A549 (cell line): ENCODE measurements around the gene LHX2. TPM values are rescaled to one million over a fixed set of nuclear protein-coding genes. Genes with fewer than 3 reads are reported as not detected.

ENCODE experiments used
- ATAC-seq, 2 experiments: fragments of 200-7000 bp in 1 of 2; fragments of >200 bp in 1 of 2; cut with Nextera tagmentation in 1 of 2; cut with Tn5 transposase in 1 of 2; 3 replicates each; pipeline versions ENCODE4 v1.8.0 to v1.9.1; 2018 to 2020; ENCODE audit warnings: mild to moderate bottlenecking in 1 of 2, moderate library complexity in 1 of 2
- CTCF ChIA-PET: fragments of 300-600 bp; sonication (Branson Sonifier 250); formaldehyde crosslinking; extraction: SDS; loops from one replicate; lab custom pipeline; 2021; ENCODE audit warnings: antibody characterized with exemption, inconsistent platforms; lab: Yijun Ruan, JAX
- POLR2A ChIA-PET: fragments of 350-600 bp; formaldehyde crosslinking; extraction: SDS; loops from one replicate; lab custom pipeline; 2021; ENCODE audit warnings: antibody characterized with exemption, inconsistent platforms; lab: Yijun Ruan, JAX
- DNase-seq, 2 experiments: peaks; one replicate each; pipeline versions ENCODE4 v3.0.0 to v3.0.0-alpha.2; 2011 to 2016; ENCODE audit warnings: low read depth in 1 of 2, low spot score in 1 of 2
- FAIRE-seq: peaks from 2 replicates; lab custom pipeline; 2011; peaks lifted over from hg19 to GRCh38; lab: Jason Lieb, UNC
- H3K27ac ChIP-seq, 2 experiments: fragments of >200 bp; sonication (Bioruptor Twin); formaldehyde crosslinking; 3 replicates each; pipeline ENCODE4 v1.5.1; 2016 to 2017
- H3K4me1 ChIP-seq: fragments of >200 bp; sonication (Bioruptor Twin); formaldehyde crosslinking; 3 replicates; pipeline ENCODE4 v1.6.1; 2016
- H3K4me2 ChIP-seq: fragments of >200 bp; sonication (Bioruptor Twin); formaldehyde crosslinking; 3 replicates; pipeline ENCODE4 v1.6.1; 2016
- H3K4me3 ChIP-seq: fragments of >200 bp; sonication (Bioruptor Twin); formaldehyde crosslinking; 3 replicates; pipeline ENCODE4 v1.5.1; 2016
- H3K9me3 ChIP-seq: fragments of >200 bp; sonication (Bioruptor Twin); formaldehyde crosslinking; 3 replicates; pipeline ENCODE4 v1.6.1; 2016
- BHLHE40 ChIP-seq: IDR thresholded peaks from 2 replicates; pipeline ENCODE4 v1.6.1; 2012; ENCODE audit warnings: low read depth, low read length, inconsistent platforms
- CBX2 ChIP-seq: fragments of 200-600 bp; sonication (generic); IDR thresholded peaks from 2 replicates; pipeline ENCODE4 v1.6.1; 2016; ENCODE audit warnings: low read depth, mild to moderate bottlenecking, borderline replicate concordance
- CBX8 ChIP-seq: fragments of 200-600 bp; sonication (generic); IDR thresholded peaks from 2 replicates; pipeline ENCODE4 v1.6.1; 2016
- CEBPB ChIP-seq, 2 experiments: fragments of >200 bp in 1 of 2; sonication (Bioruptor Twin) in 1 of 2; formaldehyde crosslinking in 1 of 2; IDR thresholded peaks; 2 replicates each; pipeline ENCODE4 v1.6.1; 2012 to 2016
- CHD2 ChIP-seq: fragments of 150-350 bp; IDR thresholded peaks from 2 replicates; pipeline ENCODE4 v1.6.1; 2014; ENCODE audit warnings: low read length; ENCODE audit not compliant: partially characterized antibody
- EP300 ChIP-seq, 2 experiments: fragments of >200 bp; sonication (Bioruptor Twin); formaldehyde crosslinking; IDR thresholded peaks; 2 replicates in 1 of 2; 3 replicates in 1 of 2; pipeline ENCODE4 v1.6.1; 2016 to 2017
- ESRRA ChIP-seq: fragments of 150-350 bp; IDR thresholded peaks from 2 replicates; pipeline ENCODE4 v1.6.1; 2014; ENCODE audit warnings: mild to moderate bottlenecking, low read length, borderline replicate concordance
- FOSB ChIP-seq: fragments of 250-450 bp; sonication (Bioruptor Pico); IDR thresholded peaks from 2 replicates; pipeline ENCODE4 v1.5.0; 2020; ENCODE audit warnings: mild to moderate bottlenecking, moderate library complexity
- GATA3 ChIP-seq: IDR thresholded peaks from 2 replicates; pipeline ENCODE4 v1.6.1; 2012; ENCODE audit warnings: borderline replicate concordance
- HOXB13 ChIP-seq: fragments of 250-450 bp; sonication (Bioruptor Pico); IDR thresholded peaks from 2 replicates; pipeline ENCODE4 v1.5.0; 2020; ENCODE audit warnings: low read depth, mild to moderate bottlenecking, moderate library complexity
- JUN ChIP-seq, 2 experiments: fragments of >200 bp; sonication (Bioruptor Twin); formaldehyde crosslinking; IDR thresholded peaks; 2 replicates in 1 of 2; 3 replicates in 1 of 2; pipeline ENCODE4 v1.6.1; 2016 to 2017
- KDM1A ChIP-seq: fragments of 200-600 bp; sonication (generic); IDR thresholded peaks from 2 replicates; pipeline ENCODE4 v1.6.1; 2016; ENCODE audit warnings: low read depth, mild to moderate bottlenecking
- MAFK ChIP-seq: fragments of 450-650 bp; IDR thresholded peaks from 2 replicates; pipeline ENCODE4 v1.6.1; 2014; ENCODE audit not compliant: partially characterized antibody
- MYC ChIP-seq: IDR thresholded peaks from 2 replicates; pipeline ENCODE4 v1.6.1; 2012; ENCODE audit warnings: mild to moderate bottlenecking, inconsistent platforms, low read length, improper control_type of control experiment, borderline replicate concordance
- NPAS2 ChIP-seq: fragments of 250-450 bp; sonication (Bioruptor Pico); IDR thresholded peaks from 2 replicates; pipeline ENCODE4 v1.8.0; 2022; ENCODE audit warnings: mild to moderate bottlenecking, moderate library complexity, borderline replicate concordance
- POLR2A ChIP-seq: IDR thresholded peaks from 2 replicates; pipeline ENCODE4 v1.6.1; 2012; ENCODE audit warnings: mild to moderate bottlenecking, low read length
- POLR2AphosphoS2 ChIP-seq: conservative IDR thresholded peaks from 2 replicates; pipeline ENCODE4 v1.6.1; 2012; ENCODE audit warnings: low read length, improper control_type of control experiment, inconsistent platforms
- RFX5 ChIP-seq: fragments of 450-650 bp; IDR thresholded peaks from 2 replicates; pipeline ENCODE4 v1.7.1; 2014; ENCODE audit warnings: antibody characterized with exemption, mild to moderate bottlenecking, moderate library complexity
- SREBF2 ChIP-seq: fragments of 450-650 bp; IDR thresholded peaks from 2 replicates; pipeline ENCODE4 v1.6.1; 2014; ENCODE audit warnings: mild to moderate bottlenecking, moderate library complexity
- TFCP2L1 ChIP-seq: fragments of 250-450 bp; sonication (Bioruptor Pico); IDR thresholded peaks from 2 replicates; pipeline ENCODE4 v1.5.0; 2021; ENCODE audit warnings: mild to moderate bottlenecking
- ZC3H11A ChIP-seq: fragments of 450-650 bp; IDR thresholded peaks from 2 replicates; pipeline ENCODE4 v1.6.1; 2014; ENCODE audit warnings: antibody characterized with exemption, mild to moderate bottlenecking
- ZFP36 ChIP-seq: fragments of 450-650 bp; IDR thresholded peaks from 2 replicates; pipeline ENCODE4 v1.6.1; 2014; ENCODE audit warnings: borderline replicate concordance; ENCODE audit not compliant: partially characterized antibody
- WGBS: methylation state at CpG from one replicate; pipeline ENCODE4 v1.1.6; 2017; ENCODE audit errors: missing lambda C conversion rate; 5-methylcytosine and 5-hydroxymethylcytosine counted together
- polyA plus RNA-seq, 4 experiments: library from polyadenylated mRNA; depleted of rRNA in 3 of 4; stranded (reverse); fragments of >200 nt; fragmentation: RNase III in 1 of 4; extraction: RNeasy Plus Mini Kit Qiagen cat#74134 plus additional on column Dnase treatment in 1 of 4; gene quantifications; 2 replicates in 3 of 4; 3 replicates in 1 of 4; pipeline ENCODE4 v1.2.3, GENCODE V29; 2011 to 2017
- TF ChIP-seq, protein P1 (sequence below): fragments of 200-600 bp; sonication (generic); IDR thresholded peaks from 2 replicates; pipeline ENCODE4 v1.6.1; 2016; ENCODE audit warnings: antibody characterized with exemption, mild to moderate bottlenecking, moderate library complexity
- TF ChIP-seq, protein P2 (sequence below): fragments of 150-350 bp; IDR thresholded peaks from 2 replicates; pipeline ENCODE4 v1.6.1; 2014; ENCODE audit warnings: low read depth, mild to moderate bottlenecking, low read length
- TF ChIP-seq, protein P3 (sequence below): fragments of >200 bp; sonication (Bioruptor Twin); formaldehyde crosslinking; IDR thresholded peaks from 3 replicates; pipeline ENCODE4 v1.5.1; 2016
- TF ChIP-seq, protein P4 (sequence below): IDR thresholded peaks from 2 replicates; pipeline ENCODE4 v1.6.1; 2012
- TF ChIP-seq, protein P5 (sequence below): IDR thresholded peaks from 2 replicates; pipeline ENCODE4 v1.6.1; 2012
- TF ChIP-seq, protein P6 (sequence below): fragments of >200 bp; sonication (Bioruptor Twin); formaldehyde crosslinking; IDR thresholded peaks from 3 replicates; pipeline ENCODE4 v1.6.1; 2016

Gene LHX2
- polyA plus RNA-seq, 2 of the 4 experiments (the other 2 are of a cell fraction): 2.4 to 4.4 TPM

DNA sequence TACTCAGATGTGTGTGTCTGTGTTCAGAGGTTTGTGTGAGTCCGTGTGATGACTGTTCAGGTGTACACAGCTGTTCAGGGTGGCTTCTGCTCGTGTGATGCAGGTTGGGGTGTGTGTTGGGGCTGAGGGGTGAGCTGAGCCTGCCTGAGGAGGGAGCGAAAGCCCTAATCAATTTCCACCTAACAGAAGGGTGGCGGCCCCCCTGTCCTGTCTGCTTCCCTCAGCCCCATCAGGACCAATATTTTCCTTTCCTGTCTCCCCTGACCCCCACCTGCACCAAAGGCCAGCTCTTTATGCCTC is 30.2 kb downstream of the LHX2 start:
- CTCF ChIA-PET: interaction anchor here (0.7 to 6.6 kb wide), 34 partner anchors 11 to 639 kb away, joined by 3 to 160 read pairs (median 5); partner anchors contain the start of gene LHX2
- no peak for FAIRE-seq
- H3K27ac ChIP-seq: peak overlapping the region in 1 of 2 experiments; percentile 85; a peak in 3 of 6 replicates

DNA sequence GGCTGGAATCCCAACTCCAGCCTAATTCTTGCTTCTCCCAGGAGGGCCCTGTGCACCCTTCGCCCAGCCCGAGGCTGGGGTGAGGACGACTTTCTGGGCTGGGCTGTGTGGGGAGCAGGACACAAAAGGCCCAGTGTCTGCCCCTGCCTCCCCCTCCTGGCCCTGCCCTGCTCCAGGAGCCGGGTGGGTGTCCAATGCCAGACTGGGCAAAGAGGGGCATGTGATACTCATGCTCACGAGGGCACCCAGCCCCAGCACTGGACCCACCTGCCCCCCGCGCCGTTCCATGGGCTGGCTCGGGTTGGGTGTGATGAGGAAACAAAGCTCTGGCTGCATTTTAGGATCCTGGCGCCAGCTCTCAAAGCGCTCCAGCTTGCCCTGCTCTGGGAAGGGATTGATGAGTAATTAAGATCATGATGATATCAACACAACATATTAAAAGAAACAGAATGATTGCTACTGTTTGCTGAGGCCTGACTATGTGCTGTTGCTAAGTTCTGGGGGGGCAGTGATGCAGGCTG is 30.7 kb downstream of the LHX2 start:
- POLR2A ChIA-PET: no interaction called here
- DNase-seq: no peak
- no peak for TF ChIP-seq NPAS2 (CRISPR knock-in tag)
- TF ChIP-seq, protein P1, sequence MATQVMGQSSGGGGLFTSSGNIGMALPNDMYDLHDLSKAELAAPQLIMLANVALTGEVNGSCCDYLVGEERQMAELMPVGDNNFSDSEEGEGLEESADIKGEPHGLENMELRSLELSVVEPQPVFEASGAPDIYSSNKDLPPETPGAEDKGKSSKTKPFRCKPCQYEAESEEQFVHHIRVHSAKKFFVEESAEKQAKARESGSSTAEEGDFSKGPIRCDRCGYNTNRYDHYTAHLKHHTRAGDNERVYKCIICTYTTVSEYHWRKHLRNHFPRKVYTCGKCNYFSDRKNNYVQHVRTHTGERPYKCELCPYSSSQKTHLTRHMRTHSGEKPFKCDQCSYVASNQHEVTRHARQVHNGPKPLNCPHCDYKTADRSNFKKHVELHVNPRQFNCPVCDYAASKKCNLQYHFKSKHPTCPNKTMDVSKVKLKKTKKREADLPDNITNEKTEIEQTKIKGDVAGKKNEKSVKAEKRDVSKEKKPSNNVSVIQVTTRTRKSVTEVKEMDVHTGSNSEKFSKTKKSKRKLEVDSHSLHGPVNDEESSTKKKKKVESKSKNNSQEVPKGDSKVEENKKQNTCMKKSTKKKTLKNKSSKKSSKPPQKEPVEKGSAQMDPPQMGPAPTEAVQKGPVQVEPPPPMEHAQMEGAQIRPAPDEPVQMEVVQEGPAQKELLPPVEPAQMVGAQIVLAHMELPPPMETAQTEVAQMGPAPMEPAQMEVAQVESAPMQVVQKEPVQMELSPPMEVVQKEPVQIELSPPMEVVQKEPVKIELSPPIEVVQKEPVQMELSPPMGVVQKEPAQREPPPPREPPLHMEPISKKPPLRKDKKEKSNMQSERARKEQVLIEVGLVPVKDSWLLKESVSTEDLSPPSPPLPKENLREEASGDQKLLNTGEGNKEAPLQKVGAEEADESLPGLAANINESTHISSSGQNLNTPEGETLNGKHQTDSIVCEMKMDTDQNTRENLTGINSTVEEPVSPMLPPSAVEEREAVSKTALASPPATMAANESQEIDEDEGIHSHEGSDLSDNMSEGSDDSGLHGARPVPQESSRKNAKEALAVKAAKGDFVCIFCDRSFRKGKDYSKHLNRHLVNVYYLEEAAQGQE: no peak
- no peak for TF ChIP-seq FOSB
- TF ChIP-seq EP300 (IDR thresholded peaks at IDR 0.05): no peak
- TF ChIP-seq RFX5: no peak
- TF ChIP-seq TFCP2L1 (CRISPR knock-in tag): no peak
- no peak for TF ChIP-seq CEBPB (IDR thresholded peaks at IDR 0.05)
- no peak for TF ChIP-seq ZFP36
- TF ChIP-seq, protein P2, sequence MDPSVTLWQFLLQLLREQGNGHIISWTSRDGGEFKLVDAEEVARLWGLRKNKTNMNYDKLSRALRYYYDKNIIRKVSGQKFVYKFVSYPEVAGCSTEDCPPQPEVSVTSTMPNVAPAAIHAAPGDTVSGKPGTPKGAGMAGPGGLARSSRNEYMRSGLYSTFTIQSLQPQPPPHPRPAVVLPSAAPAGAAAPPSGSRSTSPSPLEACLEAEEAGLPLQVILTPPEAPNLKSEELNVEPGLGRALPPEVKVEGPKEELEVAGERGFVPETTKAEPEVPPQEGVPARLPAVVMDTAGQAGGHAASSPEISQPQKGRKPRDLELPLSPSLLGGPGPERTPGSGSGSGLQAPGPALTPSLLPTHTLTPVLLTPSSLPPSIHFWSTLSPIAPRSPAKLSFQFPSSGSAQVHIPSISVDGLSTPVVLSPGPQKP: no peak
- no peak for TF ChIP-seq HOXB13
- TF ChIP-seq ESRRA: no peak
- TF ChIP-seq, protein P3, sequence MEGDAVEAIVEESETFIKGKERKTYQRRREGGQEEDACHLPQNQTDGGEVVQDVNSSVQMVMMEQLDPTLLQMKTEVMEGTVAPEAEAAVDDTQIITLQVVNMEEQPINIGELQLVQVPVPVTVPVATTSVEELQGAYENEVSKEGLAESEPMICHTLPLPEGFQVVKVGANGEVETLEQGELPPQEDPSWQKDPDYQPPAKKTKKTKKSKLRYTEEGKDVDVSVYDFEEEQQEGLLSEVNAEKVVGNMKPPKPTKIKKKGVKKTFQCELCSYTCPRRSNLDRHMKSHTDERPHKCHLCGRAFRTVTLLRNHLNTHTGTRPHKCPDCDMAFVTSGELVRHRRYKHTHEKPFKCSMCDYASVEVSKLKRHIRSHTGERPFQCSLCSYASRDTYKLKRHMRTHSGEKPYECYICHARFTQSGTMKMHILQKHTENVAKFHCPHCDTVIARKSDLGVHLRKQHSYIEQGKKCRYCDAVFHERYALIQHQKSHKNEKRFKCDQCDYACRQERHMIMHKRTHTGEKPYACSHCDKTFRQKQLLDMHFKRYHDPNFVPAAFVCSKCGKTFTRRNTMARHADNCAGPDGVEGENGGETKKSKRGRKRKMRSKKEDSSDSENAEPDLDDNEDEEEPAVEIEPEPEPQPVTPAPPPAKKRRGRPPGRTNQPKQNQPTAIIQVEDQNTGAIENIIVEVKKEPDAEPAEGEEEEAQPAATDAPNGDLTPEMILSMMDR: no peak
- TF ChIP-seq ZC3H11A: no peak
- TF ChIP-seq MAFK: no peak
- TF ChIP-seq SREBF2: no peak
- no peak for TF ChIP-seq CBX8
- TF ChIP-seq, protein P4, sequence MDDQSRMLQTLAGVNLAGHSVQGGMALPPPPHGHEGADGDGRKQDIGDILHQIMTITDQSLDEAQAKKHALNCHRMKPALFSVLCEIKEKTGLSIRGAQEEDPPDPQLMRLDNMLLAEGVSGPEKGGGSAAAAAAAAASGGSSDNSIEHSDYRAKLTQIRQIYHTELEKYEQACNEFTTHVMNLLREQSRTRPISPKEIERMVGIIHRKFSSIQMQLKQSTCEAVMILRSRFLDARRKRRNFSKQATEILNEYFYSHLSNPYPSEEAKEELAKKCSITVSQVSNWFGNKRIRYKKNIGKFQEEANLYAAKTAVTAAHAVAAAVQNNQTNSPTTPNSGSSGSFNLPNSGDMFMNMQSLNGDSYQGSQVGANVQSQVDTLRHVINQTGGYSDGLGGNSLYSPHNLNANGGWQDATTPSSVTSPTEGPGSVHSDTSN: no peak
- TF ChIP-seq, all 56 proteins: peak for 0
- H3K9me3 ChIP-seq: no peaks in the 10 kb centered on the region
- no peak overlapping the region for H3K4me3 ChIP-seq
- FAIRE-seq: no peak
- H3K4me1 ChIP-seq: peaks cover 11% of the 10 kb centered on the region; the same call in 2 of the 3 replicates
- CTCF ChIA-PET: interaction anchor here (1.2 to 6.6 kb wide), 6 partner anchors 12 to 497 kb away, joined by 3 to 160 read pairs (median 9); no protein-coding TSS in a partner anchor
- no peak overlapping the region; a peak in 1 of 6 replicates for H3K27ac ChIP-seq
- no peak overlapping the region for H3K4me2 ChIP-seq
- 80% methylated on average over 11 of the region's 11 CpGs for WGBS
- no peak for ATAC-seq

More for the DNA sequence above, 30.2 kb downstream of the LHX2 start:
- no peak for TF ChIP-seq CBX2
- TF ChIP-seq, protein P4: no peak
- no peak for TF ChIP-seq ZFP36
- no peak for TF ChIP-seq POLR2AphosphoS2
- no peak for TF ChIP-seq EP300 (IDR thresholded peaks at IDR 0.05)
- TF ChIP-seq POLR2A: no peak
- TF ChIP-seq BHLHE40: no peak
- TF ChIP-seq, protein P5, sequence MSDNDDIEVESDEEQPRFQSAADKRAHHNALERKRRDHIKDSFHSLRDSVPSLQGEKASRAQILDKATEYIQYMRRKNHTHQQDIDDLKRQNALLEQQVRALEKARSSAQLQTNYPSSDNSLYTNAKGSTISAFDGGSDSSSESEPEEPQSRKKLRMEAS: no peak
- no peak for TF ChIP-seq MYC
- no peak for TF ChIP-seq CHD2
- no peak for TF ChIP-seq ESRRA
- no peak for TF ChIP-seq JUN (IDR thresholded peaks at IDR 0.05)
- TF ChIP-seq GATA3: no peak
- TF ChIP-seq, protein P6, sequence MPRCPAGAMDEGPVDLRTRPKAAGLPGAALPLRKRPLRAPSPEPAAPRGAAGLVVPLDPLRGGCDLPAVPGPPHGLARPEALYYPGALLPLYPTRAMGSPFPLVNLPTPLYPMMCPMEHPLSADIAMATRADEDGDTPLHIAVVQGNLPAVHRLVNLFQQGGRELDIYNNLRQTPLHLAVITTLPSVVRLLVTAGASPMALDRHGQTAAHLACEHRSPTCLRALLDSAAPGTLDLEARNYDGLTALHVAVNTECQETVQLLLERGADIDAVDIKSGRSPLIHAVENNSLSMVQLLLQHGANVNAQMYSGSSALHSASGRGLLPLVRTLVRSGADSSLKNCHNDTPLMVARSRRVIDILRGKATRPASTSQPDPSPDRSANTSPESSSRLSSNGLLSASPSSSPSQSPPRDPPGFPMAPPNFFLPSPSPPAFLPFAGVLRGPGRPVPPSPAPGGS: no peak
- no peak for TF ChIP-seq SREBF2
- TF ChIP-seq HOXB13: no peak
- TF ChIP-seq KDM1A: no peak
- H3K9me3 ChIP-seq: no peaks in the 10 kb centered on the region
- H3K4me1 ChIP-seq: peaks cover 11% of the 10 kb centered on the region; the same call in 2 of the 3 replicates
- DNase-seq (no peak), ATAC-seq (no peak)
- peak overlapping the region; percentile 93; the same call in 2 of the 3 replicates for H3K4me2 ChIP-seq
- POLR2A ChIA-PET: no interaction called here
- no peak overlapping the region for H3K4me3 ChIP-seq
- 75% methylated on average over 4 of the region's 4 CpGs for WGBS
